Neural progenitor cell (in vitro differentiated cells): ENCODE data around the gene IFT25. TPM values are rescaled to one million over a fixed set of nuclear protein-coding genes. Genes with fewer than 3 reads are reported as not detected.

Source experiments
- DNase-seq: peaks from one replicate; pipeline ENCODE4 v3.0.0-alpha.2; 2016; ENCODE audit warnings: low spot score
- H2AFZ ChIP-seq: fragments of 200-600 bp; sonication (generic); replicated peaks from 2 replicates; pipeline ENCODE4 v1.6.1; 2016; ENCODE audit warnings: antibody characterized with exemption
- H3F3A ChIP-seq: fragments of 200-600 bp; sonication (generic); 2 replicates; pipeline ENCODE4 v1.6.1; 2016; ENCODE audit warnings: antibody characterized with exemption, low read depth
- H3K27ac ChIP-seq: fragments of 200-600 bp; sonication (generic); 2 replicates; pipeline ENCODE4 v1.5.1; 2016; ENCODE audit warnings: mild to moderate bottlenecking
- H3K27me3 ChIP-seq: fragments of 200-600 bp; sonication (generic); 2 replicates; pipeline ENCODE4 v1.6.1; 2016; ENCODE audit warnings: mild to moderate bottlenecking, moderate library complexity
- H3K36me3 ChIP-seq: fragments of 200-600 bp; sonication (generic); 2 replicates; pipeline ENCODE4 v1.5.1; 2016
- H3K4me1 ChIP-seq: fragments of 200-600 bp; sonication (generic); 2 replicates; pipeline ENCODE4 v1.6.1; 2016; ENCODE audit warnings: mixed run types
- H3K4me2 ChIP-seq: fragments of 200-600 bp; sonication (generic); 2 replicates; pipeline ENCODE4 v1.6.1; 2016
- H3K4me3 ChIP-seq: fragments of 200-600 bp; sonication (generic); 2 replicates; pipeline ENCODE4 v1.5.1; 2016
- H3K79me2 ChIP-seq: fragments of 200-600 bp; sonication (generic); 2 replicates; pipeline ENCODE4 v1.6.1; 2016; ENCODE audit warnings: low read depth
- H3K9ac ChIP-seq: fragments of 200-600 bp; sonication (generic); 2 replicates; pipeline ENCODE4 v1.6.1; 2016
- H3K9me3 ChIP-seq: fragments of 200-600 bp; sonication (generic); 2 replicates; pipeline ENCODE4 v1.5.1; 2016; ENCODE audit warnings: low read depth
- H4K20me1 ChIP-seq: fragments of 200-600 bp; sonication (generic); 2 replicates; pipeline ENCODE4 v1.6.1; 2016; ENCODE audit warnings: low read depth
- H3K27ac Mint-ChIP-seq: 3 replicates; pipeline ENCODE4 v1.8.0; 2021; ENCODE audit warnings: mixed read lengths
- H3K27me3 Mint-ChIP-seq: 2 replicates; pipeline ENCODE4 v1.8.0; 2022; ENCODE audit warnings: low read depth, mild to moderate bottlenecking, inconsistent platforms, moderate library complexity, mixed read lengths; ENCODE audit not compliant: insufficient read depth
- H3K36me3 Mint-ChIP-seq: 3 replicates; pipeline ENCODE4 v1.8.0; 2021; ENCODE audit warnings: mixed read lengths
- H3K4me1 Mint-ChIP-seq: 3 replicates; pipeline ENCODE4 v1.8.0; 2021; ENCODE audit warnings: mixed read lengths
- H3K4me3 Mint-ChIP-seq: 3 replicates; pipeline ENCODE4 v1.8.0; 2021; ENCODE audit warnings: mild to moderate bottlenecking, moderate library complexity, mixed read lengths
- H3K9me3 Mint-ChIP-seq: 3 replicates; pipeline ENCODE4 v1.8.0; 2020; ENCODE audit warnings: mixed read lengths
- CTCF ChIP-seq: fragments of 200-600 bp; sonication (generic); IDR thresholded peaks from 2 replicates; pipeline ENCODE4 v1.5.1; 2017; ENCODE audit warnings: antibody characterized with exemption, mild to moderate bottlenecking
- EZH2 ChIP-seq: fragments of 200-600 bp; sonication (generic); IDR thresholded peaks from 2 replicates; pipeline ENCODE4 v1.6.1; 2017; ENCODE audit warnings: antibody characterized with exemption, mild to moderate bottlenecking, moderate library complexity
- EZH2phosphoT487 ChIP-seq: fragments of 200-600 bp; sonication (generic); IDR thresholded peaks from 2 replicates; pipeline ENCODE4 v1.6.1; 2017; ENCODE audit warnings: antibody characterized with exemption
- total RNA-seq: library from RNA; depleted of rRNA; stranded (reverse); fragments of >200 nt; gene quantifications from 2 replicates; pipeline ENCODE4 v1.2.3, GENCODE V29; 2015; ENCODE audit warnings: low replicate concordance

IFT25 gene
- total RNA-seq, 1 donor from 2014 or later, result 54.0 TPM

GRCh38 chr1:53871773-53872484 lies 73.6 kb downstream of the IFT25 start:
- Histone ChIP-seq H3K79me2 (no peaks in the 10 kb centered on the region), H3K27me3 (no peaks in the 10 kb centered on the region), H4K20me1 (no peaks in the 10 kb centered on the region), H3K9ac (no peak overlapping the region), H3K27ac (no peak overlapping the region), H2AFZ (no peak overlapping the region), H3F3A (no peaks in the 10 kb centered on the region), H3K4me2 (no peak overlapping the region), H3K4me3 (no peak overlapping the region), H3K36me3 (peaks cover 7% of the 10 kb centered on the region), H3K9me3 (no peaks in the 10 kb centered on the region), H3K4me1 (no peaks in the 10 kb centered on the region)
- no peak overlapping the region for H3K4me3 Mint-ChIP-seq
- no peaks in the 10 kb centered on the region for H3K4me1 Mint-ChIP-seq
- H3K36me3 Mint-ChIP-seq, result peaks cover 10% of the 10 kb centered on the region
- no peak for DNase-seq
- no peaks in the 10 kb centered on the region for H3K27me3 Mint-ChIP-seq
- TF ChIP-seq CTCF (no peak), EZH2phosphoT487 (no peak), EZH2 (no peak)
- no peak overlapping the region for H3K27ac Mint-ChIP-seq
- no peaks in the 10 kb centered on the region for H3K9me3 Mint-ChIP-seq

Other genes with a start within 250 kb of the IFT25 start
- gene GLIS1, start 206.5 kb downstream of the IFT25 start, total RNA-seq, result not detected in 2 replicates
- 63.6 and 94.3 TPM in 2 replicates for gene NDC1, start 107.4 kb downstream of the IFT25 start, total RNA-seq
- 35.7 and 41.2 TPM in 2 replicates for gene YIPF1, start 55.9 kb downstream of the IFT25 start, total RNA-seq
- gene DIO1, start 51.5 kb downstream of the IFT25 start, total RNA-seq, result not detected in 2 replicates
- 69.1 and 74.5 TPM in 2 replicates for gene LRRC42, start 651 bp upstream of the IFT25 start, total RNA-seq
- gene LDLRAD1, start 72.5 kb upstream of the IFT25 start, total RNA-seq, result not detected in 2 replicates
- gene TMEM59, start 107.5 kb upstream of the IFT25 start, total RNA-seq, result 125 and 139 TPM in 2 replicates
- 8.8 and 11.6 TPM in 2 replicates for gene TCEANC2, start 107.9 kb upstream of the IFT25 start, total RNA-seq
- gene CDCP2, start 207.3 kb upstream of the IFT25 start, total RNA-seq, result 0.15 TPM in 1 of 2 replicates, not detected in the other